ENCODE results near the gene FBXW12.

The FBXW12 gene

DNA sequence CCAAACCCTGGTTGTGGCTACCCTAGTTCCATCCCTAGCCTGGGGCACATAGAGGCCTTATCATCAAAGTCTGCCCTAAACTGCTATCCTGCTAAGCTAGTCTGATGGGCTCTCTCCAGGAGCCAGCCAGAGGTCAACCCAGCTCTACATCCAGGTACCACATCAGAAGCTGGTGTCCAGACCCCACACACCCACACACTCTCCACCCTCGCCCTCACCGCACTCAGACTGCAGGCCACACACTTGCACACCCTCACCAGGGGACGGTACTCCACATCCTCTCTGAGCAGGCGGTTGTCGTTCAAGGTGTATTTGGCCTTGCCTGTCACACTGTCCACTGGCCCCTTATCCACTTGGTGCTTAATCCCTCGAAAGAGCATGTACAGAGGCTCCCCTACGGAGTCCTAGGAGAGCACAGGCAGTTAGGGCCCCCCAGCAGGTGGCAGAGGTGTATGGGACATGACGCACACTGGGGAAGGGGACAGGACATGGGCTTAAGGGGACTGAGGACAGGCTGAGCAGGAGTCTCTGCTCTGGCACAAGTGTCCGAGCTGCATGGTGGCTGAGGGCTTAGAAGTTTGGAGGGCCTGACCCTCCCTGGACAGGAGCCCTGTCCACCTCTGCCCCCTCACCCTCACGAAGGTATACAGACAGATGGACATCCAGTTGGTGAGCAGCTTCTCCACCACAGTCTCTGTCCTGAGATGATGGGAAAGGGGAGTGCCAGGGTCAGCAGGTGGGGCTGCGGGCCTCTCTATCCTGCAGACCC, 39.8 kb downstream of the FBXW12 start:
- TF ChIP-seq TAF1 (IDR thresholded peaks at IDR 0.05; ENCODE audit: borderline replicate concordance, insufficient read depth, low read length) = no peak
- TF ChIP-seq, protein P1, sequence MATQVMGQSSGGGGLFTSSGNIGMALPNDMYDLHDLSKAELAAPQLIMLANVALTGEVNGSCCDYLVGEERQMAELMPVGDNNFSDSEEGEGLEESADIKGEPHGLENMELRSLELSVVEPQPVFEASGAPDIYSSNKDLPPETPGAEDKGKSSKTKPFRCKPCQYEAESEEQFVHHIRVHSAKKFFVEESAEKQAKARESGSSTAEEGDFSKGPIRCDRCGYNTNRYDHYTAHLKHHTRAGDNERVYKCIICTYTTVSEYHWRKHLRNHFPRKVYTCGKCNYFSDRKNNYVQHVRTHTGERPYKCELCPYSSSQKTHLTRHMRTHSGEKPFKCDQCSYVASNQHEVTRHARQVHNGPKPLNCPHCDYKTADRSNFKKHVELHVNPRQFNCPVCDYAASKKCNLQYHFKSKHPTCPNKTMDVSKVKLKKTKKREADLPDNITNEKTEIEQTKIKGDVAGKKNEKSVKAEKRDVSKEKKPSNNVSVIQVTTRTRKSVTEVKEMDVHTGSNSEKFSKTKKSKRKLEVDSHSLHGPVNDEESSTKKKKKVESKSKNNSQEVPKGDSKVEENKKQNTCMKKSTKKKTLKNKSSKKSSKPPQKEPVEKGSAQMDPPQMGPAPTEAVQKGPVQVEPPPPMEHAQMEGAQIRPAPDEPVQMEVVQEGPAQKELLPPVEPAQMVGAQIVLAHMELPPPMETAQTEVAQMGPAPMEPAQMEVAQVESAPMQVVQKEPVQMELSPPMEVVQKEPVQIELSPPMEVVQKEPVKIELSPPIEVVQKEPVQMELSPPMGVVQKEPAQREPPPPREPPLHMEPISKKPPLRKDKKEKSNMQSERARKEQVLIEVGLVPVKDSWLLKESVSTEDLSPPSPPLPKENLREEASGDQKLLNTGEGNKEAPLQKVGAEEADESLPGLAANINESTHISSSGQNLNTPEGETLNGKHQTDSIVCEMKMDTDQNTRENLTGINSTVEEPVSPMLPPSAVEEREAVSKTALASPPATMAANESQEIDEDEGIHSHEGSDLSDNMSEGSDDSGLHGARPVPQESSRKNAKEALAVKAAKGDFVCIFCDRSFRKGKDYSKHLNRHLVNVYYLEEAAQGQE (IDR thresholded peaks at IDR 0.05; ENCODE audit: insufficient read depth in 1 of 2, low read depth in 2 of 2, low read length in 2 of 2) = no peak
- no peak for TF ChIP-seq FOXP2 (optimal IDR thresholded peaks at IDR 0.05; ENCODE audit: borderline replicate concordance, extremely low read depth, extremely low read length, insufficient read depth)
- no peak for TF ChIP-seq SIN3A (IDR thresholded peaks at IDR 0.05; ENCODE audit: borderline replicate concordance, insufficient read depth, low read length)
- no peak for TF ChIP-seq POLR2AphosphoS5 (IDR thresholded peaks at IDR 0.05; ENCODE audit: low read depth, low read length)

DNA sequence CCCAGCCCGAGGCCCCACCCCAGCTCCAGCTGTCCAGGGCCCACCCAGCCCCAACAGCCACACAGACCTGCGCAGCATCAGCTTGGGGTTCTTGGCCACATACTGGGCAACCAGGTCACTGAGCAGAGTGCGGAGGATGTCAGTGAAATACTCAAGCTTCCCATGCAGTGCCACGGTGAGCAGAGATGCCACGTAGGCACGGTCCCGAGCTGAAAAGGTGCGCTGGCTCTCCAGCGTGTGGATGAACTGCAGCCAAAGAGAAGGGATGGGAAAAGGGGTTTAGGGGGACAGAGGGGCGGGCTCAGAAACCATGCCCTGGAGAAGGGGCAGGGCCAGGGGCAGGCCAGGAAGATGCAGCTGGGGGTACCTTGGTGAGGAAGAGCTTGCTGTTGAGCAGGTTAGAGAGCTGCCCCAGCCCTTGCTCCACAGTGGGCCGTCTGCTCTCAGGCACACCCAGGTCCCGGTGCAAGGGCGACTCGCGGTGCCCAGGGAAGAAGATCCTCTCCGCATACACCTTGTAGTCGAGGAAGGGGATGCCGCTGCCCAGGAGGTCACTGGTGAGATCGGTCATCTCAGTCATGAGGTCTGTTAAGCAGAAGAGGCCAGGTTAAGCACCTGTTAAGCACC, 40.5 kb downstream of the FBXW12 start:
- TF ChIP-seq POLR2AphosphoS5 (IDR thresholded peaks at IDR 0.05; ENCODE audit: low read depth, low read length) = no peak
- no peak for TF ChIP-seq FOXP2 (optimal IDR thresholded peaks at IDR 0.05; ENCODE audit: borderline replicate concordance, extremely low read depth, extremely low read length, insufficient read depth)

DNA sequence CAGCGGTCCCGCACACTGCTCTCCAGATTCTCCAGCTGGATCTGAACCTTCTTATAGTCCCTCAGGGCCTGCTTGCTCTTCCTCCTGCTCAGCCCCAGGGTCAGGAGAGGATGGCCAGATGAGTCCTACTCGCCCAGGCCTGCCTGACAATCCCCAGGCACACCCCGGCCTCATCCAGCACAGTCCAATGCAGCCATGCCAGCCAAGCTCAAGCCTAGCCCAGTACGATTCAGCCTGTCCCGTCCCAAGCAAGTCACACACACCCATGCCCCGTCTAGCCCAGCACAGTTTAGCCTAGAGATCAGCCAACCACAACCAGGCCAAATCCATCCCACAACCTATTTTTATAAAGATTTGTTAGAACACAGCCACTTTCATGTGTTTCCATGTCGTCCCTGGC, 41.1 kb downstream of the FBXW12 start:
- TF ChIP-seq, protein P1 (IDR thresholded peaks at IDR 0.05; ENCODE audit: insufficient read depth in 1 of 2, low read depth in 2 of 2, low read length in 2 of 2) = no peak
- TF ChIP-seq TAF1 (IDR thresholded peaks at IDR 0.05; ENCODE audit: borderline replicate concordance, insufficient read depth, low read length) (no peak), SIN3A (IDR thresholded peaks at IDR 0.05; ENCODE audit: borderline replicate concordance, insufficient read depth, low read length) (no peak), FOXP2 (optimal IDR thresholded peaks at IDR 0.05; ENCODE audit: borderline replicate concordance, extremely low read depth, extremely low read length, insufficient read depth) (no peak), POLR2AphosphoS5 (IDR thresholded peaks at IDR 0.05; ENCODE audit: low read depth, low read length) (no peak)

DNA sequence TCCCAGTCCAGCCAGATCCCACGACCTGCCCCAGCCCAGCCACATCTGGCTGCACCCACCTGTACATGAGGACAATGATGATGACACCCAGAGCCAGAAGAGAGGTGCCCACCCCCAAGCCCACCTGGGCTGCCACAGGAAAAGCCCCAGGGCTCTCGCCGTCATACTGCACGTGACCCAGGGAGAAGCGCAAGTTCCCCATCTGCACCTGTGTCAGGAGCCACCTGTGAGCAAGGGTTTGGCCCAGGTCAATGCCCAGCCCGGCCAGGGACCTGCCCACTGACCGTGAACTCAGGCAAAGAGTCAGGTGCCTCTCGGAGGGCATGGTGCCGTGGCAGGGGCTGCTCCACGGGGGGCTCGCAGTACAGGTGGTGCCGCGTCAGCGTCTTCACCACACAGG, 41.6 kb downstream of the FBXW12 start:
- no peak for TF ChIP-seq POLR2AphosphoS5 (IDR thresholded peaks at IDR 0.05; ENCODE audit: low read depth, low read length)
- no peak for TF ChIP-seq TAF1 (IDR thresholded peaks at IDR 0.05; ENCODE audit: borderline replicate concordance, insufficient read depth, low read length)
- TF ChIP-seq SIN3A (IDR thresholded peaks at IDR 0.05; ENCODE audit: borderline replicate concordance, insufficient read depth, low read length) = no peak
- TF ChIP-seq FOXP2 (optimal IDR thresholded peaks at IDR 0.05; ENCODE audit: borderline replicate concordance, extremely low read depth, extremely low read length, insufficient read depth) = no peak
- TF ChIP-seq, protein P1 (IDR thresholded peaks at IDR 0.05; ENCODE audit: insufficient read depth in 1 of 2, low read depth in 2 of 2, low read length in 2 of 2) = no peak

DNA sequence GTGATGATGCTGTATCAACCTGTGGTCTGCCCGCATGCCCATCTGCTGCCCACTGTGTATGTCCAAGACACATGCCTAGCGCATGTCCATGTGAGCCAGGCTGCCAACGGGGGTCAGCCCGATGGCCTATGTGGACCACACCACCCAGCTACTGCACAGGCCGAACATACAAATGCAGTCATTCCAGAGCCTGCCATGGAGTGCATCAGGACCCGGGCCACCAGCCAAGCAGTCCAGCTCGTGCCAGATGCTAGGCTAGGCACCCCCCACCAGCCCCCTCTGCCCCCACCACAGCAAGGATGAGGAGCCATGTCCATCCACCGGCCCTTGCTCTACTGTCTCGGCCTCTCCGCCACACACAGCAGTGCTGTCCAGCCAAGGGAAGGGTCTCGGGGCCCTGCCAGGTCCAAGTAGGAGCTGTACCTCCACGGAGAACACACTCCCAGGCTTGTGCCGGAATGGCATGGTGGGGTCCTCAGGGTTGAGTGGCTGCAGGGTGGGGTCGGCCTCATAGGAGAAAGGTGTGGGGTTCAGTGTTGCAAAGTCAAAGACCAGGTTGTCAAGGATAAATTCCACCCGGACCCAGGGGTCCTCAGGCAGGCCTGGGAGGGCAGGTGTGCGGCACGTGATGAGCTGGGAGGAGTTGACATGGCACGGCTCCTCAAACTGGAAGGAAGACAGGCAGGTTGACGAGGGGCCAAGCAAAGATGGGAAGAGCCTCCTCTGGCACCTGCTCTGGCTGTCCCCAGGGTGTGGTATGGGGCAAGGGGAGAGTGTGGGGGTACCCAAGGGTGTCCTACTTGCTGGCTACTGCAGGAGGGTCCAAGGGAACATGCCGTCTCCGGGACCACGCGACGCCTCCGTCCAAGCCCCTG, 42.6 kb downstream of the FBXW12 start:
- TF ChIP-seq, protein P1 (IDR thresholded peaks at IDR 0.05; ENCODE audit: insufficient read depth in 1 of 2, low read depth in 2 of 2, low read length in 2 of 2) = no peak
- TF ChIP-seq SIN3A (IDR thresholded peaks at IDR 0.05; ENCODE audit: borderline replicate concordance, insufficient read depth, low read length) (no peak), TAF1 (IDR thresholded peaks at IDR 0.05; ENCODE audit: borderline replicate concordance, insufficient read depth, low read length) (no peak), POLR2AphosphoS5 (IDR thresholded peaks at IDR 0.05; ENCODE audit: low read depth, low read length) (no peak), FOXP2 (optimal IDR thresholded peaks at IDR 0.05; ENCODE audit: borderline replicate concordance, extremely low read depth, extremely low read length, insufficient read depth) (no peak)
